ENCODE data around the gene MZF1. TPM values are rescaled to one million over a fixed set of nuclear protein-coding genes. Genes with fewer than 3 reads are reported as not detected.
"Not testable (repeated sequence)": the region's sequence is repeated elsewhere in the genome, so short reads cannot be mapped to it uniquely, and the experiment has no call there.

Gene MZF1
- total RNA-seq, 1 experiment from 2014 or later = 20.3 TPM

- POLR2A ChIA-PET (ENCODE audit: low non-redundant PET) = no interaction called here
- H3K4me3 ChIP-seq (ENCODE audit: low read depth, low read length, poor library complexity, severe bottlenecking) = no peak overlapping the region
- intact Hi-C loops (cut with micrococcal nuclease; ENCODE audit: unreplicated experiment) = no loop called here
These were observed 8.3 kb upstream of the MZF1 start for GRCh38 chr19:58581227-58582141.

GRCh38 chr19:58579473-58580142 lies 6.5 kb upstream of the MZF1 start:
- H3K4me1 ChIP-seq (ENCODE audit: insufficient read depth, low read length, poor library complexity, severe bottlenecking) = peaks cover 13% of the 10 kb centered on the region
- DNase-seq (ENCODE audit: low spot score) = peak; percentile 49
- H3K27me3 ChIP-seq (replicated peaks; ENCODE audit: insufficient read depth, low read depth, low read length, poor library complexity) = no peaks in the 10 kb centered on the region
- peaks cover 19% of the 10 kb centered on the region for H3K36me3 ChIP-seq (ENCODE audit: insufficient read depth, low read length, poor library complexity, severe bottlenecking)
- TF ChIP-seq, protein P1, sequence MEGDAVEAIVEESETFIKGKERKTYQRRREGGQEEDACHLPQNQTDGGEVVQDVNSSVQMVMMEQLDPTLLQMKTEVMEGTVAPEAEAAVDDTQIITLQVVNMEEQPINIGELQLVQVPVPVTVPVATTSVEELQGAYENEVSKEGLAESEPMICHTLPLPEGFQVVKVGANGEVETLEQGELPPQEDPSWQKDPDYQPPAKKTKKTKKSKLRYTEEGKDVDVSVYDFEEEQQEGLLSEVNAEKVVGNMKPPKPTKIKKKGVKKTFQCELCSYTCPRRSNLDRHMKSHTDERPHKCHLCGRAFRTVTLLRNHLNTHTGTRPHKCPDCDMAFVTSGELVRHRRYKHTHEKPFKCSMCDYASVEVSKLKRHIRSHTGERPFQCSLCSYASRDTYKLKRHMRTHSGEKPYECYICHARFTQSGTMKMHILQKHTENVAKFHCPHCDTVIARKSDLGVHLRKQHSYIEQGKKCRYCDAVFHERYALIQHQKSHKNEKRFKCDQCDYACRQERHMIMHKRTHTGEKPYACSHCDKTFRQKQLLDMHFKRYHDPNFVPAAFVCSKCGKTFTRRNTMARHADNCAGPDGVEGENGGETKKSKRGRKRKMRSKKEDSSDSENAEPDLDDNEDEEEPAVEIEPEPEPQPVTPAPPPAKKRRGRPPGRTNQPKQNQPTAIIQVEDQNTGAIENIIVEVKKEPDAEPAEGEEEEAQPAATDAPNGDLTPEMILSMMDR (conservative IDR thresholded peaks at IDR 0.05; ENCODE audit: low read depth, low read length) = no peak
- no peak for TF ChIP-seq EZH2 (IDR thresholded peaks at IDR 0.05; ENCODE audit: borderline replicate concordance, low read depth, low read length, poor library complexity, severe bottlenecking)
- peak overlapping the region; percentile 75 for H3K27ac ChIP-seq (ENCODE audit: low read depth, low read length, poor library complexity, severe bottlenecking)
- ChIA-PET CTCF (no interaction called here), POLR2A (ENCODE audit: low non-redundant PET) (no interaction called here)
- H3K9me3 ChIP-seq (ENCODE audit: low read depth, low read length, poor library complexity, severe bottlenecking) = no peaks in the 10 kb centered on the region
- no peak overlapping the region for H3K4me3 ChIP-seq (ENCODE audit: low read depth, low read length, poor library complexity, severe bottlenecking)
- intact Hi-C loops (cut with micrococcal nuclease; ENCODE audit: unreplicated experiment) = no loop called here
- no TSS peak for BruUV-seq (replicated peaks)

More at GRCh38 chr19:58581227-58582141, 8.3 kb upstream of the MZF1 start:
- Histone ChIP-seq H3K4me1 (ENCODE audit: insufficient read depth, low read length, poor library complexity, severe bottlenecking) (peaks cover 13% of the 10 kb centered on the region), H3K36me3 (ENCODE audit: insufficient read depth, low read length, poor library complexity, severe bottlenecking) (peaks cover 19% of the 10 kb centered on the region), H3K27me3 (replicated peaks; ENCODE audit: insufficient read depth, low read depth, low read length, poor library complexity) (no peaks in the 10 kb centered on the region), H3K27ac (ENCODE audit: low read depth, low read length, poor library complexity, severe bottlenecking) (peak overlapping the region; percentile 60), H3K9me3 (ENCODE audit: low read depth, low read length, poor library complexity, severe bottlenecking) (no peaks in the 10 kb centered on the region)
- TF ChIP-seq EZH2 (IDR thresholded peaks at IDR 0.05; ENCODE audit: borderline replicate concordance, low read depth, low read length, poor library complexity, severe bottlenecking) = no peak
- TF ChIP-seq, protein P1 (conservative IDR thresholded peaks at IDR 0.05; ENCODE audit: low read depth, low read length) = peak; percentile 94
- BruUV-seq (replicated peaks) = no TSS peak
- DNase-seq (ENCODE audit: low spot score) = peak; percentile 85
- CTCF ChIA-PET = no interaction called here

DNA sequence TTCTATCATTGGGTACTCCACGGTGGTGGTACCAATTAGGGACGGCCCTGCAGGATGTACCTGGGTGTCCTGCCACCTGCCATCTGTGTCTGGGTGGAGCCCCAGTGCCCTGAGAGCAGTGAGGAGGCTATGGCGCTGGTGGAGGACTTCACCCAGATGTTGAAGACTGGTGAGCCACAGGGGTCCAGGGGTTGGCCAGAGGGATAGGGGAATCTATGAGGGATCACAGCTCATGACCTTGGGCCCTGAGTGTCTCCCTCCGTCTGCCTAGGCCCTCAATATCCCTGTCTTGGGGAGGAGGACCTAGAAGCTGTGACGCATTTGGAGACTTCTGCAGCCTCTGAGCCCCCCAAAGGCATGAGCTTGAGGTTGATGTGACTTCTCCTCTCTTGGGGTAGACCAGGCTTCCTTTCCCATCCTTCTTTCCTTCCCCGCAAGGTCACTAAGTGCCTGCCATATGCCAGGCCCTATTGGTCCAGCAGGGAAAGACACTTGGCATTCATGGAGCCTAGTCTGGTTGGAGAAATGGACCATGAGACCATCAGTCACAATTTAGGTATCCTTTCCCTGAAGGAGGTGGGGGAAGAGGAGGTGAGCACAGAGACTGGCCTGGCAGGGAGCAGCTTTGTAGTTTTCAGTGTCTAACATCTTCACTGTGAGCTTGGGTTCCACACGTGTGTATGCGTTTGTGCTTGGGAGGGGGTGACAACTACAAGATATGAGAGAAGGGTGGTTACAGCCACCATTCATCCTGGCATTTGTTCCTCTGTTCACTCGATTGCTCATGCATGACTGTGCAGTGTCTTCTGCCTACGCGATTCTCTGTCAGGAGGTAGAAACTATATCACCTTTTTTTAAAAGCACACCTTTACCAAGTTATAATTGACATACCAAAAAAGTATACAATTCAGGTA lies 5.1 kb upstream of the MZF1 start:
- DNase-seq (ENCODE audit: low spot score) = no peak
- no peaks in the 10 kb centered on the region for H3K9me3 ChIP-seq (ENCODE audit: low read depth, low read length, poor library complexity, severe bottlenecking)
- H3K4me1 ChIP-seq (ENCODE audit: insufficient read depth, low read length, poor library complexity, severe bottlenecking) = peaks cover 17% of the 10 kb centered on the region
- H3K27ac ChIP-seq (ENCODE audit: low read depth, low read length, poor library complexity, severe bottlenecking) = peak overlapping the region; percentile 75
- TF ChIP-seq, protein P1 (conservative IDR thresholded peaks at IDR 0.05; ENCODE audit: low read depth, low read length) = no peak
- no peak for TF ChIP-seq EZH2 (IDR thresholded peaks at IDR 0.05; ENCODE audit: borderline replicate concordance, low read depth, low read length, poor library complexity, severe bottlenecking)
- no TSS peak for BruUV-seq (replicated peaks)
- ChIA-PET POLR2A (ENCODE audit: low non-redundant PET) (interaction anchor here (0.9 kb wide), 1 partner anchor 1228 kb away, joined by 3 read pairs; no protein-coding TSS in a partner anchor), CTCF (no interaction called here)
- H3K27me3 ChIP-seq (replicated peaks; ENCODE audit: insufficient read depth, low read depth, low read length, poor library complexity) = no peaks in the 10 kb centered on the region
- intact Hi-C loops (cut with micrococcal nuclease; ENCODE audit: unreplicated experiment) = no loop called here
- no peak overlapping the region for H3K4me3 ChIP-seq (ENCODE audit: low read depth, low read length, poor library complexity, severe bottlenecking)
- peaks cover 13% of the 10 kb centered on the region for H3K36me3 ChIP-seq (ENCODE audit: insufficient read depth, low read length, poor library complexity, severe bottlenecking)

- H3K27me3 ChIP-seq (replicated peaks; ENCODE audit: insufficient read depth, low read depth, low read length, poor library complexity); DNase-seq (ENCODE audit: low spot score); H3K27ac ChIP-seq (ENCODE audit: low read depth, low read length, poor library complexity, severe bottlenecking); intact Hi-C loops (cut with micrococcal nuclease; ENCODE audit: unreplicated experiment); H3K4me3 ChIP-seq (ENCODE audit: low read depth, low read length, poor library complexity, severe bottlenecking); H3K36me3 ChIP-seq (ENCODE audit: insufficient read depth, low read length, poor library complexity, severe bottlenecking); CTCF ChIA-PET; POLR2A ChIA-PET (ENCODE audit: low non-redundant PET); H3K9me3 ChIP-seq (ENCODE audit: low read depth, low read length, poor library complexity, severe bottlenecking); BruUV-seq (replicated peaks): not testable (repeated sequence)
- H3K4me1 ChIP-seq (ENCODE audit: insufficient read depth, low read length, poor library complexity, severe bottlenecking) = peaks cover 17% of the 10 kb centered on the region
These were observed 4.4 kb upstream of the MZF1 start for GRCh38 chr19:58577581-58577980.
